Spleen (tissue), 7 donors: ENCODE measurements around the gene ABHD6.

Experiments
- CTCF ChIP-seq, 11 experiments: fragments of 200-600 bp in 7 of 11; fragments of 450-650 bp in 4 of 11; sonication (generic) in 4 of 11; IDR thresholded peaks in 8 of 11; conservative IDR thresholded peaks in 3 of 11; 1 replicate in 7 of 11; 2 replicates in 4 of 11; pipeline versions ENCODE4 v1.4.0 to v1.8.0; 2016 to 2021; ENCODE audit warnings: antibody characterized with exemption in 11 of 11, inconsistent platforms in 4 of 11, mild to moderate bottlenecking in 1 of 11
- POLR2A ChIP-seq, 3 donors: fragments of 450-650 bp; IDR thresholded peaks; one replicate each; pipeline ENCODE4 v1.5.1; 2017; ENCODE audit warnings: antibody characterized with exemption in 3 of 3, mild to moderate bottlenecking in 1 of 3
- POLR2AphosphoS5 ChIP-seq, 3 donors: sonication (generic); formaldehyde crosslinking; IDR thresholded peaks; one replicate each; pipeline ENCODE4 v1.5.1; 2017; ENCODE audit warnings: antibody characterized with exemption in 3 of 3
- donor health status: DM: no; HTN: no; CAD: no; lungs with moderate emphysema.
- donor health status: DM: no; HTN: no; CAD: no.
- donor health status: DM: no; HTN: no; CAD: no.

GRCh38 chr3:58256511-58256910 is 18.9 kb downstream of the ABHD6 start:
- no peak for TF ChIP-seq POLR2A (IDR thresholded peaks at IDR 0.05)
- no peak for TF ChIP-seq CTCF (IDR thresholded peaks at IDR 0.05 in 8 of 11, conservative IDR thresholded peaks at IDR 0.05 in 3 of 11)
- TF ChIP-seq POLR2AphosphoS5 (IDR thresholded peaks at IDR 0.05): no peak
